A549 (cell line): ENCODE results near the gene NUCB1.

Source experiments
- CEBPB ChIP-seq, 2 experiments: fragments of >200 bp in 1 of 2; sonication (Bioruptor Twin) in 1 of 2; formaldehyde crosslinking in 1 of 2; IDR thresholded peaks; 2 replicates each; pipeline ENCODE4 v1.6.1; 2012 to 2016
- HDAC2 ChIP-seq: fragments of 200-600 bp; sonication (generic); IDR thresholded peaks from 2 replicates; pipeline ENCODE4 v1.6.1; 2016
- HOXA7 ChIP-seq: fragments of 250-450 bp; sonication (Bioruptor Pico); IDR thresholded peaks from 2 replicates; pipeline ENCODE4 v1.5.0; 2020; ENCODE audit warnings: mild to moderate bottlenecking, moderate library complexity
- POLR2A ChIP-seq: IDR thresholded peaks from 2 replicates; pipeline ENCODE4 v1.6.1; 2012; ENCODE audit warnings: mild to moderate bottlenecking, low read length
- TF ChIP-seq, protein P1 (sequence below): IDR thresholded peaks from 2 replicates; pipeline ENCODE4 v1.6.1; 2012
- TF ChIP-seq, protein P2 (sequence below): fragments of >200 bp; sonication (Bioruptor Twin); formaldehyde crosslinking; IDR thresholded peaks from 3 replicates; pipeline ENCODE4 v1.5.1; 2016
- TF ChIP-seq, protein P3 (sequence below): fragments of 200-600 bp; sonication (generic); IDR thresholded peaks from 2 replicates; pipeline ENCODE4 v1.6.1; 2016; ENCODE audit warnings: antibody characterized with exemption, mild to moderate bottlenecking, moderate library complexity
- TF ChIP-seq, protein P4 (sequence below): fragments of >200 bp; sonication (Bioruptor Twin); formaldehyde crosslinking; IDR thresholded peaks from 3 replicates; pipeline ENCODE4 v1.6.1; 2016

DNA sequence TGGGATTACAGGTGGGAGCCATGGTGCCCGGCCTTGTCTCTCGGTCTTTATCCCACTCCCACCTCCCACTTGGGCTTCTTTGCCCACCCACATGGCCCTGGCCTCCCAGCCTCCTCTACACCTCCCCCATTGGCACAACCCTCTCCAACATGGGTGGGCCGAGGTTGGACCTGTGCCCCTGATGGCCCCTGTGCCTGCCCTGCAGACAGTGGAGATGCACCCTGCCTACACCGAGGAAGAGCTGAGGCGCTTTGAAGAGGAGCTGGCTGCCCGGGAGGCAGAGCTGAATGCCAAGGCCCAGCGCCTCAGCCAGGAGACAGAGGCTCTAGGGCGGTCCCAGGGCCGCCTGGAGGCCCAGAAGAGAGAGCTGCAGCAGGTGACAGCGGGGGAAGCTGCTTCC, 20.8 kb downstream of the NUCB1 start:
- TF ChIP-seq, protein P1, sequence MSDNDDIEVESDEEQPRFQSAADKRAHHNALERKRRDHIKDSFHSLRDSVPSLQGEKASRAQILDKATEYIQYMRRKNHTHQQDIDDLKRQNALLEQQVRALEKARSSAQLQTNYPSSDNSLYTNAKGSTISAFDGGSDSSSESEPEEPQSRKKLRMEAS, result no peak
- TF ChIP-seq, protein P2, sequence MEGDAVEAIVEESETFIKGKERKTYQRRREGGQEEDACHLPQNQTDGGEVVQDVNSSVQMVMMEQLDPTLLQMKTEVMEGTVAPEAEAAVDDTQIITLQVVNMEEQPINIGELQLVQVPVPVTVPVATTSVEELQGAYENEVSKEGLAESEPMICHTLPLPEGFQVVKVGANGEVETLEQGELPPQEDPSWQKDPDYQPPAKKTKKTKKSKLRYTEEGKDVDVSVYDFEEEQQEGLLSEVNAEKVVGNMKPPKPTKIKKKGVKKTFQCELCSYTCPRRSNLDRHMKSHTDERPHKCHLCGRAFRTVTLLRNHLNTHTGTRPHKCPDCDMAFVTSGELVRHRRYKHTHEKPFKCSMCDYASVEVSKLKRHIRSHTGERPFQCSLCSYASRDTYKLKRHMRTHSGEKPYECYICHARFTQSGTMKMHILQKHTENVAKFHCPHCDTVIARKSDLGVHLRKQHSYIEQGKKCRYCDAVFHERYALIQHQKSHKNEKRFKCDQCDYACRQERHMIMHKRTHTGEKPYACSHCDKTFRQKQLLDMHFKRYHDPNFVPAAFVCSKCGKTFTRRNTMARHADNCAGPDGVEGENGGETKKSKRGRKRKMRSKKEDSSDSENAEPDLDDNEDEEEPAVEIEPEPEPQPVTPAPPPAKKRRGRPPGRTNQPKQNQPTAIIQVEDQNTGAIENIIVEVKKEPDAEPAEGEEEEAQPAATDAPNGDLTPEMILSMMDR, result no peak
- TF ChIP-seq, protein P3, sequence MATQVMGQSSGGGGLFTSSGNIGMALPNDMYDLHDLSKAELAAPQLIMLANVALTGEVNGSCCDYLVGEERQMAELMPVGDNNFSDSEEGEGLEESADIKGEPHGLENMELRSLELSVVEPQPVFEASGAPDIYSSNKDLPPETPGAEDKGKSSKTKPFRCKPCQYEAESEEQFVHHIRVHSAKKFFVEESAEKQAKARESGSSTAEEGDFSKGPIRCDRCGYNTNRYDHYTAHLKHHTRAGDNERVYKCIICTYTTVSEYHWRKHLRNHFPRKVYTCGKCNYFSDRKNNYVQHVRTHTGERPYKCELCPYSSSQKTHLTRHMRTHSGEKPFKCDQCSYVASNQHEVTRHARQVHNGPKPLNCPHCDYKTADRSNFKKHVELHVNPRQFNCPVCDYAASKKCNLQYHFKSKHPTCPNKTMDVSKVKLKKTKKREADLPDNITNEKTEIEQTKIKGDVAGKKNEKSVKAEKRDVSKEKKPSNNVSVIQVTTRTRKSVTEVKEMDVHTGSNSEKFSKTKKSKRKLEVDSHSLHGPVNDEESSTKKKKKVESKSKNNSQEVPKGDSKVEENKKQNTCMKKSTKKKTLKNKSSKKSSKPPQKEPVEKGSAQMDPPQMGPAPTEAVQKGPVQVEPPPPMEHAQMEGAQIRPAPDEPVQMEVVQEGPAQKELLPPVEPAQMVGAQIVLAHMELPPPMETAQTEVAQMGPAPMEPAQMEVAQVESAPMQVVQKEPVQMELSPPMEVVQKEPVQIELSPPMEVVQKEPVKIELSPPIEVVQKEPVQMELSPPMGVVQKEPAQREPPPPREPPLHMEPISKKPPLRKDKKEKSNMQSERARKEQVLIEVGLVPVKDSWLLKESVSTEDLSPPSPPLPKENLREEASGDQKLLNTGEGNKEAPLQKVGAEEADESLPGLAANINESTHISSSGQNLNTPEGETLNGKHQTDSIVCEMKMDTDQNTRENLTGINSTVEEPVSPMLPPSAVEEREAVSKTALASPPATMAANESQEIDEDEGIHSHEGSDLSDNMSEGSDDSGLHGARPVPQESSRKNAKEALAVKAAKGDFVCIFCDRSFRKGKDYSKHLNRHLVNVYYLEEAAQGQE, result no peak
- TF ChIP-seq CEBPB (IDR thresholded peaks at IDR 0.05) (no peak), HDAC2 (no peak), POLR2A (no peak), HOXA7 (CRISPR knock-in tag) (no peak)
- TF ChIP-seq, protein P4, sequence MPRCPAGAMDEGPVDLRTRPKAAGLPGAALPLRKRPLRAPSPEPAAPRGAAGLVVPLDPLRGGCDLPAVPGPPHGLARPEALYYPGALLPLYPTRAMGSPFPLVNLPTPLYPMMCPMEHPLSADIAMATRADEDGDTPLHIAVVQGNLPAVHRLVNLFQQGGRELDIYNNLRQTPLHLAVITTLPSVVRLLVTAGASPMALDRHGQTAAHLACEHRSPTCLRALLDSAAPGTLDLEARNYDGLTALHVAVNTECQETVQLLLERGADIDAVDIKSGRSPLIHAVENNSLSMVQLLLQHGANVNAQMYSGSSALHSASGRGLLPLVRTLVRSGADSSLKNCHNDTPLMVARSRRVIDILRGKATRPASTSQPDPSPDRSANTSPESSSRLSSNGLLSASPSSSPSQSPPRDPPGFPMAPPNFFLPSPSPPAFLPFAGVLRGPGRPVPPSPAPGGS, result no peak
